ENCODE data around the gene RPL35. TPM values are rescaled to one million over a fixed set of nuclear protein-coding genes. Genes with fewer than 3 reads are reported as not detected.

The RPL35 gene
- total and polyA plus RNA-seq, 2 of the 8 experiments (the other 6 are each of a cell fraction or from before 2014, with no cell fraction given) = 1,831 to 2,448 TPM

- peak overlapping the region; percentile 63; the same call in 1 of the 2 replicates for H4K8ac ChIP-seq (ENCODE audit: extremely low read depth, insufficient read depth, low read length)
- H3K23me2 ChIP-seq (ENCODE audit: low read depth, low read length) = no peaks in the 10 kb centered on the region
- H3K14ac ChIP-seq (ENCODE audit: insufficient read length) = no peak overlapping the region
- H4K20me1 ChIP-seq (replicated peaks in 1 of 2; ENCODE audit: control insufficient read depth in 1 of 2, insufficient read depth in 2 of 2, low read length in 2 of 2) = no peaks in the 10 kb centered on the region
- no peaks in the 10 kb centered on the region for H3K9me3 ChIP-seq (ENCODE audit: insufficient read depth in 2 of 2, low read depth in 1 of 2, low read length in 1 of 2)
- no peak overlapping the region for H2BK120ac ChIP-seq (replicated peaks; ENCODE audit: low read depth, low read length)
- H4K91ac ChIP-seq (replicated peaks; ENCODE audit: insufficient read length, low read length) = no peak overlapping the region
- peak overlapping the region; percentile 84; the same call in 1 of the 2 replicates for H2BK15ac ChIP-seq (ENCODE audit: low read length)
- no peaks in the 10 kb centered on the region for H3K79me2 ChIP-seq (ENCODE audit: control insufficient read depth in 1 of 2, insufficient read depth in 2 of 2, low read length in 2 of 2)
- no peak overlapping the region for H2AK5ac ChIP-seq (ENCODE audit: low read depth, low read length)
- no peak overlapping the region for H3K4me3 ChIP-seq (ENCODE audit: extremely low read depth in 1 of 4, insufficient read depth in 2 of 4, low read depth in 3 of 4, low read length in 4 of 4)
- H3K4me2 ChIP-seq (ENCODE audit: insufficient read depth in 1 of 2, low read depth in 2 of 2, low read length in 2 of 2) = no peak overlapping the region
- H3K27ac ChIP-seq (ENCODE audit: low read depth, low read length) = 0 out of 2 replicates have a peak overlapping the region, but pooled peaks have one; percentile 5
- POLR2A ChIA-PET (ENCODE audit: partially characterized antibody) = interaction anchor here (0.6 to 6.4 kb wide), 11 partner anchors 10 to 402 kb away, joined by 3 to 29 read pairs (median 4); partner anchors contain the start of genes ARPC5L, HSPA5, OLFML2A and RPL35
- H3K4ac ChIP-seq (replicated peaks; ENCODE audit: insufficient read length, low read depth, low read length) = no peak overlapping the region
- H4K5ac ChIP-seq (ENCODE audit: insufficient read length, low read depth, low read length) = no peak overlapping the region
- WGBS, 2 experiments (ENCODE audit: extremely low coverage in 1 of 2, insufficient coverage in 1 of 2, insufficient read length in 1 of 2, insufficient replicate concordance in 2 of 2, low coverage in 1 of 2, low lambda C conversion rate in 2 of 2, missing lambda C conversion rate in 1 of 2) = 73% methylated on average over 12 of the region's 12 CpGs; no CpG with 5 or more reads in 1 of the 2 experiments
- 0 out of 2 replicates have a peak overlapping the region, but pooled peaks have one; percentile 34 for H2AFZ ChIP-seq (ENCODE audit: low read length)
- peaks cover 0 to 14% (median 3%) of the 10 kb centered on the region in 4 experiments; a peak in 4 of 7 replicates for H3K4me1 ChIP-seq (replicated peaks in 1 of 4; ENCODE audit: control insufficient read depth in 3 of 4, insufficient read depth in 4 of 4, low read length in 3 of 4)
- no peaks in the 10 kb centered on the region for H3K36me3 ChIP-seq (ENCODE audit: control insufficient read depth in 2 of 4, insufficient read depth in 4 of 4, low read length in 3 of 4)
- H3K27me3 ChIP-seq (replicated peaks in 1 of 4; ENCODE audit: control insufficient read depth in 3 of 4, extremely low read depth in 1 of 4, insufficient read depth in 3 of 4, low read length in 3 of 4) = no peaks in the 10 kb centered on the region
- H2BK12ac ChIP-seq (ENCODE audit: low read depth, low read length) = no peak overlapping the region
- H2BK20ac ChIP-seq (ENCODE audit: low read length) = no peak overlapping the region
- H3K56ac ChIP-seq (replicated peaks; ENCODE audit: insufficient read length, low read depth, low read length) = no peak overlapping the region
- DNase-seq (ENCODE audit: low read depth in 1 of 2, low spot score in 2 of 2) (peak in 1 of 2 experiments; percentile 84), FAIRE-seq (peak; percentile 60)
- no peak overlapping the region for H3K9ac ChIP-seq (replicated peaks in 1 of 4; ENCODE audit: extremely low read depth in 1 of 4, low read depth in 3 of 4, low read length in 3 of 4)
- no peak overlapping the region for H3K18ac ChIP-seq (ENCODE audit: extremely low read depth, low read length)
- H3K79me1 ChIP-seq (ENCODE audit: low read depth, low read length) = no peaks in the 10 kb centered on the region
- no peak overlapping the region for H2BK5ac ChIP-seq (ENCODE audit: low read depth, low read length)
- CTCF ChIA-PET (ENCODE audit: partially characterized antibody) = interaction anchor here (0.6 to 65.2 kb wide), 25 partner anchors 10 to 704 kb away, joined by 3 to 1529 read pairs (median 4); partner anchors contain the start of genes ARPC5L, NR6A1, OLFML2A and RABEPK
- no peak overlapping the region for H3K23ac ChIP-seq (ENCODE audit: insufficient read length)
- TF ChIP-seq HDAC2 (IDR thresholded peaks at IDR 0.05; ENCODE audit: borderline replicate concordance in 1 of 2, low read depth in 2 of 2, low read length in 2 of 2) (0 out of 4 replicates have a peak, but pooled peaks of 1 of the 2 experiments have one; percentile 74), SAP30 (IDR thresholded peaks at IDR 0.05; ENCODE audit: insufficient read depth, insufficient replicate concordance, low read length) (no peak), YY1 (IDR thresholded peaks at IDR 0.05; ENCODE audit: low read depth, low read length) (0 out of 2 replicates have a peak, but pooled peaks have one; percentile 44), GABPA (IDR thresholded peaks at IDR 0.05; ENCODE audit: borderline replicate concordance, insufficient read depth, low read length) (peak; percentile 32; the same call in 1 of the 2 replicates), KDM1A (IDR thresholded peaks at IDR 0.05; ENCODE audit: borderline replicate concordance, low read length) (0 out of 2 replicates have a peak, but pooled peaks have one; percentile 24), CTCF (IDR thresholded peaks at IDR 0.05; ENCODE audit: control extremely low read depth in 1 of 3, insufficient read depth in 1 of 3, low read depth in 1 of 3, low read length in 3 of 3) (peak; percentile 71 to 89 (median 78)), EGR1 (IDR thresholded peaks at IDR 0.05; ENCODE audit: borderline replicate concordance, low read depth, low read length) (no peak)
These were observed 22.0 kb downstream of the RPL35 start for GRCh38 chr9:124839612-124840299.
